Activated CD4-positive, CD25-positive, alpha-beta regulatory T cell treated with anti-CD3 and anti-CD28 coated beads, Interleukin-2, amount 50 U/mL, for 72 hours (primary cell): ENCODE results near the gene NPIPA3.
"Not testable (repeated sequence)": the region's sequence is repeated elsewhere in the genome, so short reads cannot be mapped to it uniquely, and the experiment has no call there.

Source experiments
- DNase-seq: peaks from one replicate; pipeline ENCODE4 v3.0.0; 2021

Gene NPIPA3

DNA sequence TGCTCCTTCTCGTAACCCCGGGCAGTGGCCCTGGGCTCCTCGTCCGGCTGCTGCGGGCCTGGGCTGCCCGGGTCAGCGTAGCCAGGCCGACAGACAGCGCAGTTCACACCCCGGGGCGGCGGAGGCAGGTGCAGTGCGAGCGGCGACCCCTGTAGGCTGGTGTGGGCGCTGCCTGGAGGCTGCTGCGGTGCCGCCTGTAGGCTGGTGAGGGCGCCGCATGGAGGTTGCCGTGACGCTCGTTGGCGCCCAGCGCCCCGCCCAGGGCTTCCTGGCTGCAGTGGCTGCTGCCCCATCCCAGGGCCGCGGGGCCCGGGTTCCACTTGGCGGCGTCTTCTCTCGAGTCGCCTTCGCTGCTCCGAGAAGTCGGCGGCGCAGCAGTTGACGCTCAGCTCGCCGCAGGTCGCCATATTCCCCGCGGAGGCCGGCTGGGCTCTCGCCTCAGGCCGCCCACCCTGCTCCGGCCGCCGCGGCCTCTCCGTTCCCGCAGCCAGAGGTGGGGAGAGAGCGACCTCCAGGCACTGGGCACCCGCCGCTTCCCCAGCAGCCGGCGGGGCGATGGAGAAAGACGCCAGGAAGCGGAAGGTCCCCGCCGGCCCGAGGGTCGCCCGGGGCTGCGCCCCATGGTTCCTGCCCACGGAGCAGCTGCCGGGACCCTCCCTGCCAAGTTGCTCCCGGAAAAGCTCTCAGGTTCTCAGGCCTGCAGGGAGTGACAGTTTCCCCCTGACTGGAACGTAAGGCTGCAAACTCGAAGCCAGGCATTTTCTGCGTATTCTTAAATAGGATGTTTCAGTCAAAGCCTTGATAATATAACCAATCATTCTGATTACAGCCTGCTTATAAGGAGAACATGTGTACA, 39.3 kb downstream of the NPIPA3 start, which contains the start of gene NPIPA2:
NPIPA2 (plus strand) TSS at position 261 of the 856 bp plus-strand sequence. CDS start 5,533 bp downstream, outside the sequence.
- not testable (repeated sequence) for DNase-seq

- not testable (repeated sequence) for DNase-seq
These were observed 70.4 kb downstream of the NPIPA3 start for GRCh38 chr16:14773654-14774053.

DNA sequence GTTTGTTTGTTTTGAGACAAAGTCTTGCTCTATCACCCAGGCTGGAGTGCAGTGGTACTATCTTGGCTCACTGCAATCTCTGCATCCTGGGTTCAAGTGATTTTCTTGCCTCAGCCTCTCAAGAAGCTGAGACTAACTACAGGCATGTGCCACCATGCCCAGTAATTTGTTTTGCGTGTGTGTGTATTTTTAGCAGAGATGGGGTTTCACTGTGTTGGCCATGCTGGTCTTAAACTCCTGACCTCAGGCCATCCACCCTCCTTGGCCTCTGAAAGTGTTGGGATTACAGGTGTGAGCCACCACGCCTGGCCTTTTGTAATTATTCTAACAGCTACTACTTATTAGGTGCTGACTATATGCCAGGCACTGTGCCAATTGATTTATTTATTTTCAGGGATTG, 72.4 kb downstream of the NPIPA3 start:
- DNase-seq, result not testable (repeated sequence)
